ENCODE measurements around the gene GRK5. TPM values are rescaled to one million over a fixed set of nuclear protein-coding genes. Genes with fewer than 3 reads are reported as not detected.

GRK5 gene
- polyA plus RNA-seq, 1 donor from 2014 or later: 34.9 TPM

DNA sequence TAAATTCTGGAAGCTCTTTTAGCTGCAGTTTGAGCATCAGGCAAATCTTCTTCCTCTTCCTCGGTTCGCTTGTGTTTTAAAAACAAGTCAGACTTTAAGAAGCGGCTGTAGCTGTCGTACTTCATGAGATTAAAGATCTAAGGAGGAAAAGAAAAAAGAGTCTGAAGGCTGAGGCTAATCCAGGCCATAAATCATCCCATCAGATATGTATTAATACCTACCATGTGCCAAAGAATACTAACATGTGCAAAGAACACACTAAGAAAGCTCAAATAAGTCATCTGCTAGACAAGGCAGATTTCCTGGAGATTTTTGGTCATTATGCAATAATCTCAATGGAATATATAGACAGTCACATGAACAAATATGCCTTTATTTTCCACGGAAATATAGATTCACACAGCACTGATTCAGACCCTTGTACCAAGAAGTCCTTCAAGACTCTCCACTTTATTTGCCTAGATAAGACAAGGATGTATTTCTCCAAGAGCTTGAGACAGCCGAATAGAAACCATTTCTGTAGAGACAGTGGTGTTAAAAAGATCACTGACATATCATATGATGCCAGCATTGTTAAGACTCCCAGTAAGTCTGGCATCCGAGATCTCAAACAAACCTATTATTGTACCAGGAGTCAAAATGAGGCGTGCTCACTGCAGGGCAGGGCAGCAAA lies 292.9 kb downstream of the GRK5 start:
- Histone ChIP-seq H3K27me3 (ENCODE audit: insufficient read depth, low read depth, low read length) (no peaks in the 10 kb centered on the region), H2AFZ (ENCODE audit: low read depth, low read length) (no peak overlapping the region), H3K4me2 (ENCODE audit: low read length) (no peak overlapping the region), H3K4me3 (ENCODE audit: low read length) (no peak overlapping the region), H3K79me2 (replicated peaks; ENCODE audit: insufficient read depth, low read length) (no peaks in the 10 kb centered on the region), H3K36me3 (ENCODE audit: insufficient read depth, low read length) (no peaks in the 10 kb centered on the region), H3F3A (ENCODE audit: insufficient read depth, low read length, poor library complexity, severe bottlenecking) (no peaks in the 10 kb centered on the region), H4K20me1 (ENCODE audit: insufficient read depth) (no peaks in the 10 kb centered on the region), H3K9ac (ENCODE audit: low read length) (no peak overlapping the region), H3K9me2 (ENCODE audit: insufficient read depth, low read length) (no peaks in the 10 kb centered on the region), H3K27ac (ENCODE audit: low read length) (no peak overlapping the region), H3K9me3 (ENCODE audit: low read length) (no peaks in the 10 kb centered on the region)
- TF ChIP-seq EP300 (conservative IDR thresholded peaks at IDR 0.05; ENCODE audit: poor library complexity, severe bottlenecking) (no peak), RAD21 (conservative IDR thresholded peaks at IDR 0.05) (no peak), REST (IDR thresholded peaks at IDR 0.05; ENCODE audit: borderline replicate concordance) (no peak), POLR2AphosphoS5 (IDR thresholded peaks at IDR 0.05) (no peak), TAF1 (IDR thresholded peaks at IDR 0.05; ENCODE audit: low read depth) (no peak), MXI1 (conservative IDR thresholded peaks at IDR 0.05; ENCODE audit: poor library complexity, severe bottlenecking) (no peak), SMC3 (conservative IDR thresholded peaks at IDR 0.05; ENCODE audit: poor library complexity) (no peak), EZH2 (IDR thresholded peaks at IDR 0.05; ENCODE audit: borderline replicate concordance, insufficient read depth, low read length, poor library complexity, severe bottlenecking) (no peak), CTCF (IDR thresholded peaks at IDR 0.05; ENCODE audit: poor library complexity, severe bottlenecking) (no peak)

- H3K4me2 ChIP-seq (ENCODE audit: low read length): no peak overlapping the region
- no peak overlapping the region for H3K4me3 ChIP-seq (ENCODE audit: low read length)
- no peaks in the 10 kb centered on the region for H3K79me2 ChIP-seq (replicated peaks; ENCODE audit: insufficient read depth, low read length)
- no peaks in the 10 kb centered on the region for H3K9me2 ChIP-seq (ENCODE audit: insufficient read depth, low read length)
- no peak overlapping the region for H3K9ac ChIP-seq (ENCODE audit: low read length)
- no peaks in the 10 kb centered on the region for H4K20me1 ChIP-seq (ENCODE audit: insufficient read depth)
- H3K27me3 ChIP-seq (ENCODE audit: insufficient read depth, low read depth, low read length): no peaks in the 10 kb centered on the region
- TF ChIP-seq SMC3 (conservative IDR thresholded peaks at IDR 0.05; ENCODE audit: poor library complexity): no peak
- TF ChIP-seq CTCF (IDR thresholded peaks at IDR 0.05; ENCODE audit: poor library complexity, severe bottlenecking): no peak
- TF ChIP-seq EP300 (conservative IDR thresholded peaks at IDR 0.05; ENCODE audit: poor library complexity, severe bottlenecking): no peak
- TF ChIP-seq MXI1 (conservative IDR thresholded peaks at IDR 0.05; ENCODE audit: poor library complexity, severe bottlenecking): no peak
- H3F3A ChIP-seq (ENCODE audit: insufficient read depth, low read length, poor library complexity, severe bottlenecking): no peaks in the 10 kb centered on the region
- no peak overlapping the region for H2AFZ ChIP-seq (ENCODE audit: low read depth, low read length)
- no peaks in the 10 kb centered on the region for H3K9me3 ChIP-seq (ENCODE audit: low read length)
- no peaks in the 10 kb centered on the region for H3K36me3 ChIP-seq (ENCODE audit: insufficient read depth, low read length)
- no peak overlapping the region for H3K27ac ChIP-seq (ENCODE audit: low read length)
Measured at GRCh38 chr10:119500821-119501220, 293.4 kb downstream of the GRK5 start.
